LNCaP clone FGC (cell line): ENCODE data around the gene PNKD.

Source experiments
- DNase-seq: peaks from one replicate; pipeline ENCODE4 v3.0.0-alpha.2; 2011; ENCODE audit warnings: low read depth
- H3K4me3 ChIP-seq: 2 replicates; pipeline ENCODE4 v1.5.1; 2011; ENCODE audit warnings: mild to moderate bottlenecking, low read depth, low read length, control low read depth
- CTCF ChIP-seq: IDR thresholded peaks from 2 replicates; pipeline ENCODE4 v1.5.1; 2012; ENCODE audit warnings: mild to moderate bottlenecking; ENCODE audit not compliant: control insufficient read depth, insufficient read depth; ENCODE audit errors: extremely low read depth

The PNKD gene

GRCh38 chr2:218229239-218229638, 41.1 kb upstream of the PNKD start:
- no peak overlapping the region for H3K4me3 ChIP-seq
- no peak for DNase-seq
- TF ChIP-seq CTCF = no peak

GRCh38 chr2:218229851-218230250, 40.5 kb upstream of the PNKD start:
- TF ChIP-seq CTCF = no peak
- no peak for DNase-seq
- no peak overlapping the region for H3K4me3 ChIP-seq

GRCh38 chr2:218230882-218231281, 39.4 kb upstream of the PNKD start:
- DNase-seq = no peak
- no peak for TF ChIP-seq CTCF

GRCh38 chr2:218233543-218233942, 36.8 kb upstream of the PNKD start:
- TF ChIP-seq CTCF = no peak
- DNase-seq = no peak
- H3K4me3 ChIP-seq = no peak overlapping the region

More at GRCh38 chr2:218230882-218231281, 39.4 kb upstream of the PNKD start:
- no peak overlapping the region for H3K4me3 ChIP-seq

- DNase-seq = no peak
Observed at GRCh38 chr2:218234521-218234920, 35.8 kb upstream of the PNKD start.

GRCh38 chr2:218235017-218235416, 35.3 kb upstream of the PNKD start:
- no peak overlapping the region for H3K4me3 ChIP-seq
- DNase-seq = no peak
- no peak for TF ChIP-seq CTCF

More at GRCh38 chr2:218234521-218234920, 35.8 kb upstream of the PNKD start:
- no peak overlapping the region for H3K4me3 ChIP-seq
- TF ChIP-seq CTCF = no peak

- no peak for DNase-seq
- TF ChIP-seq CTCF = no peak
- H3K4me3 ChIP-seq = no peak overlapping the region
Observed at GRCh38 chr2:218236829-218237228, 33.5 kb upstream of the PNKD start.
